ENCODE results near the gene ROBO1. TPM values are rescaled to one million over a fixed set of nuclear protein-coding genes. Genes with fewer than 3 reads are reported as not detected.

Gene ROBO1
- total and polyA plus RNA-seq, 2 of the 13 experiments (the other 11 are each of a cell fraction or from before 2014, with no cell fraction given): 52.2 to 71.0 TPM

DNA sequence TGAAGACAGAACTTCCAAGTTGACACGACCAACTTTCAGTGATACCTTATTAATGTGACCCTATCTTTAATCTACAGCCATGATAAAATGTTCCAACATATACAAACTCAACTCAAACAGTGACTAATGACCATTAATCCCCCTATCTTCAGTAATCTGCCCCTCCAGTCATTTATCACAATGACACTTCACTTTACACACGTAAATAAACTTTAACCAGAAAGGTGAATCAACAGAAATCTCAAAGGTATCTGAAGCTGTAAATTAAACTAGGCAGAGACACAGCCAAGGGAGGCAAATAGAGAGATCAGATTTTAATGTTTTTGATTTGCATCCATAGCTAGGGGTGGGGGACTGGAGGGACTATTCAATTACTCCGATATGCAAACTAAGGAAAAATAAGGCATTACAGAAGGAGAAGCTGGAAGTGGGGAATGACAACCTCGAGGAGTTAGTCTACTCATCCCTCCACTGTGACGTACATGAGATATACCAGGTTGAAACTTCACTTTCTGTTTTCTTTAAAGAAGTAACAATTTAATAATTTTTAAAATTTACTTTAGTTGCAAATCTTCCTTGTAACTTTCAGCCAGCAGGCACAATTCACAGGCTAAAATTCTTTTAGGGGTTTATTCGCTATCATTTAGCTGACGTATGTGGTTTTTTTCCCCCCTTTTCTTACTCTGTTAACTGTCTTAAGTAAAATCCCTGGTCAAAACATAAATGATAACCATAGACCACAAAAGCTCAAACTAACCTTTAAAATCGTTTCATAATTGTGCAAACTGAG lies 751.0 kb downstream of the ROBO1 start:
- H3K9me3 ChIP-seq (ENCODE audit: low read length): no peaks in the 10 kb centered on the region
- peak overlapping the region; percentile 98 for H3K27ac ChIP-seq (ENCODE audit: extremely low read length, insufficient read depth, low read length)
- no peak overlapping the region for H2AFZ ChIP-seq (ENCODE audit: low read length)
- WGBS (ENCODE audit: low lambda C conversion rate): 1% methylated on average over 8 of the region's 8 CpGs
- intact Hi-C loops (cut with micrococcal nuclease; ENCODE audit: unreplicated experiment) (loop anchor here (5.0 kb wide), 1 partner anchor 184 kb away; no protein-coding TSS in a partner anchor), in situ Hi-C loops (cut with HindIII; ENCODE audit: extremely low pct_ligation_motif_present, low pct_unique_long_range_greater_than_20kb) (loop anchor here (5.0 kb wide), 1 partner anchor 349 kb away; no protein-coding TSS in a partner anchor)
- TSS peak; percentile 44 for BruUV-seq (replicated peaks)
- peak overlapping the region; percentile 82 for H3K4me2 ChIP-seq (ENCODE audit: low read depth, low read length)
- H3K79me2 ChIP-seq (ENCODE audit: insufficient read depth, low read length): peaks cover 84% of the 10 kb centered on the region
- CTCF ChIA-PET (ENCODE audit: low intra/inter-chr PET ratio, low total read pairs): no interaction called here
- ATAC-seq (no peak), FAIRE-seq (no peak), DNase-seq (ENCODE audit: low spot score) (no peak)
- no peaks in the 10 kb centered on the region for H3K36me3 ChIP-seq (replicated peaks in 1 of 2; ENCODE audit: control insufficient read depth in 1 of 2, insufficient read depth in 2 of 2, low read length in 2 of 2)
- POLR2A ChIA-PET: interaction anchor here (0.8 to 1.7 kb wide), 6 partner anchors 8 to 292 kb away, joined by 3 to 6 read pairs (median 4); no protein-coding TSS in a partner anchor
- H4K20me1 ChIP-seq (ENCODE audit: insufficient read depth, low read length): peaks cover 14% of the 10 kb centered on the region
- no peaks in the 10 kb centered on the region; a peak in 1 of 5 replicates for H3K27me3 ChIP-seq (ENCODE audit: control insufficient read depth in 1 of 2, insufficient read depth in 2 of 2, low read length in 2 of 2)
- TF ChIP-seq ASH2L (IDR thresholded peaks at IDR 0.05; ENCODE audit: insufficient read length, low read depth, low read length) (peak; percentile 5), HNF4A (CRISPR knock-in tag; IDR thresholded peaks at IDR 0.05) (no peak), ZNF790 (CRISPR knock-in tag; IDR thresholded peaks at IDR 0.05; ENCODE audit: borderline replicate concordance) (no peak), KDM5A (IDR thresholded peaks at IDR 0.05; ENCODE audit: borderline replicate concordance, low read length) (0 out of 2 replicates have a peak, but pooled peaks have one; percentile 0), MAFK (conservative IDR thresholded peaks at IDR 0.05 in 1 of 2, IDR thresholded peaks at IDR 0.05 in 1 of 2; ENCODE audit: low read length in 2 of 2) (peak; percentile 80 to 90), SAP130 (CRISPR knock-in tag; IDR thresholded peaks at IDR 0.05; ENCODE audit: low read depth) (peak; percentile 12; the same call in 1 of the 2 replicates), MAFF (IDR thresholded peaks at IDR 0.05; ENCODE audit: low read depth, low read length) (peak; percentile 83), YEATS4 (CRISPR knock-in tag; IDR thresholded peaks at IDR 0.05; ENCODE audit: borderline replicate concordance) (0 out of 2 replicates have a peak, but pooled peaks have one; percentile 3), TAF1 (CRISPR knock-in tag; IDR thresholded peaks at IDR 0.05) (no peak), ZNF44 (CRISPR knock-in tag; IDR thresholded peaks at IDR 0.05) (no peak), BRCA1 (CRISPR knock-in tag; IDR thresholded peaks at IDR 0.05) (no peak), ELF4 (CRISPR knock-in tag; IDR thresholded peaks at IDR 0.05; ENCODE audit: borderline replicate concordance) (peak; percentile 55; the same call in 1 of the 2 replicates), ZNF224 (CRISPR knock-in tag; IDR thresholded peaks at IDR 0.05) (no peak), DR1 (CRISPR knock-in tag; IDR thresholded peaks at IDR 0.05) (no peak)
- TF ChIP-seq, protein P1, sequence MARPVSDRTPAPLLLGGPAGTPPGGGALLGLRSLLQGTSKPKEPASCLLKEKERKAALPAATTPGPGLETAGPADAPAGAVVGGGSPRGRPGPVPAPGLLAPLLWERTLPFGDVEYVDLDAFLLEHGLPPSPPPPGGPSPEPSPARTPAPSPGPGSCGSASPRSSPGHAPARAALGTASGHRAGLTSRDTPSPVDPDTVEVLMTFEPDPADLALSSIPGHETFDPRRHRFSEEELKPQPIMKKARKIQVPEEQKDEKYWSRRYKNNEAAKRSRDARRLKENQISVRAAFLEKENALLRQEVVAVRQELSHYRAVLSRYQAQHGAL (CRISPR knock-in tag; IDR thresholded peaks at IDR 0.05; ENCODE audit: not compliant biosample characterization): no peak
- TF ChIP-seq, protein P2, sequence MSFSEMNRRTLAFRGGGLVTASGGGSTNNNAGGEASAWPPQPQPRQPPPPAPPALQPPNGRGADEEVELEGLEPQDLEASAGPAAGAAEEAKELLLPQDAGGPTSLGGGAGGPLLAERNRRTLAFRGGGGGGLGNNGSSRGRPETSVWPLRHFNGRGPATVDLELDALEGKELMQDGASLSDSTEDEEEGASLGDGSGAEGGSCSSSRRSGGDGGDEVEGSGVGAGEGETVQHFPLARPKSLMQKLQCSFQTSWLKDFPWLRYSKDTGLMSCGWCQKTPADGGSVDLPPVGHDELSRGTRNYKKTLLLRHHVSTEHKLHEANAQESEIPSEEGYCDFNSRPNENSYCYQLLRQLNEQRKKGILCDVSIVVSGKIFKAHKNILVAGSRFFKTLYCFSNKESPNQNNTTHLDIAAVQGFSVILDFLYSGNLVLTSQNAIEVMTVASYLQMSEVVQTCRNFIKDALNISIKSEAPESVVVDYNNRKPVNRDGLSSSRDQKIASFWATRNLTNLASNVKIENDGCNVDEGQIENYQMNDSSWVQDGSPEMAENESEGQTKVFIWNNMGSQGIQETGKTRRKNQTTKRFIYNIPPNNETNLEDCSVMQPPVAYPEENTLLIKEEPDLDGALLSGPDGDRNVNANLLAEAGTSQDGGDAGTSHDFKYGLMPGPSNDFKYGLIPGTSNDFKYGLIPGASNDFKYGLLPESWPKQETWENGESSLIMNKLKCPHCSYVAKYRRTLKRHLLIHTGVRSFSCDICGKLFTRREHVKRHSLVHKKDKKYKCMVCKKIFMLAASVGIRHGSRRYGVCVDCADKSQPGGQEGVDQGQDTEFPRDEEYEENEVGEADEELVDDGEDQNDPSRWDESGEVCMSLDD (CRISPR knock-in tag; IDR thresholded peaks at IDR 0.05; ENCODE audit: borderline replicate concordance): no peak
- H3K4me3 ChIP-seq (replicated peaks in 1 of 3; ENCODE audit: insufficient read depth in 1 of 3, low read depth in 2 of 3, low read length in 3 of 3): peak overlapping the region; percentile 95 to 98 (median 95)
- peaks cover 44% of the 10 kb centered on the region for H3K4me1 ChIP-seq (ENCODE audit: insufficient read depth, low read length)
- peak overlapping the region; percentile 88 for H3K9ac ChIP-seq (ENCODE audit: insufficient read depth, low read depth, low read length)
